Spleen (tissue), 11 donors: ENCODE data around the gene SH3D19. TPM values are rescaled to one million over a fixed set of nuclear protein-coding genes. Genes with fewer than 3 reads are reported as not detected.
A peak's percentile ranks its signal among the peaks of the same experiment; 100 is the strongest.

Source experiments
- DNase-seq: peaks from one replicate; pipeline ENCODE4 v3.0.0-alpha.2; 2020
- H3K27ac ChIP-seq, 8 donors: fragments of 200-600 bp; sonication (generic) in 7 of 8; 1 replicate in 4 of 8; 2 replicates in 4 of 8; pipeline versions ENCODE4 v1.5.0 to v1.8.0; 2016 to 2021; ENCODE audit warnings: inconsistent platforms in 4 of 8, mild to moderate bottlenecking in 4 of 8, moderate library complexity in 1 of 8
- H3K27me3 ChIP-seq, 7 donors: fragments of 200-600 bp; sonication (generic) in 6 of 7; replicated peaks in 1 of 7; 1 replicate in 4 of 7; 2 replicates in 3 of 7; pipeline versions ENCODE4 v1.5.0 to v1.8.0; 2016 to 2021; ENCODE audit warnings: inconsistent platforms in 3 of 7, mild to moderate bottlenecking in 1 of 7
- H3K36me3 ChIP-seq, 6 donors: fragments of 200-600 bp; sonication (generic) in 5 of 6; 1 replicate in 4 of 6; 2 replicates in 2 of 6; pipeline versions ENCODE4 v1.5.0 to v1.8.0; 2016 to 2021; ENCODE audit warnings: inconsistent platforms in 2 of 6
- H3K4me1 ChIP-seq, 6 donors: fragments of 200-600 bp; sonication (generic) in 5 of 6; 1 replicate in 3 of 6; 2 replicates in 3 of 6; pipeline versions ENCODE4 v1.5.0 to v1.8.0; 2016 to 2021; ENCODE audit warnings: inconsistent platforms in 3 of 6
- H3K4me3 ChIP-seq, 8 donors: fragments of 200-600 bp; sonication (generic) in 7 of 8; 1 replicate in 4 of 8; 2 replicates in 4 of 8; pipeline versions ENCODE4 v1.5.0 to v1.8.0; 2016 to 2021; ENCODE audit warnings: inconsistent platforms in 4 of 8, mild to moderate bottlenecking in 4 of 8, moderate library complexity in 2 of 8
- H3K9me3 ChIP-seq, 8 donors: fragments of 200-600 bp; sonication (generic) in 7 of 8; 1 replicate in 4 of 8; 2 replicates in 4 of 8; pipeline versions ENCODE4 v1.5.0 to v1.8.0; 2016 to 2021; ENCODE audit warnings: inconsistent platforms in 4 of 8
- CTCF ChIP-seq, 11 experiments: fragments of 200-600 bp in 7 of 11; fragments of 450-650 bp in 4 of 11; sonication (generic) in 4 of 11; IDR thresholded peaks in 8 of 11; conservative IDR thresholded peaks in 3 of 11; 1 replicate in 7 of 11; 2 replicates in 4 of 11; pipeline versions ENCODE4 v1.4.0 to v1.8.0; 2016 to 2021; ENCODE audit warnings: antibody characterized with exemption in 11 of 11, inconsistent platforms in 4 of 11, mild to moderate bottlenecking in 1 of 11
- POLR2A ChIP-seq, 3 donors: fragments of 450-650 bp; IDR thresholded peaks; one replicate each; pipeline ENCODE4 v1.5.1; 2017; ENCODE audit warnings: antibody characterized with exemption in 3 of 3, mild to moderate bottlenecking in 1 of 3
- POLR2AphosphoS5 ChIP-seq, 3 donors: sonication (generic); formaldehyde crosslinking; IDR thresholded peaks; one replicate each; pipeline ENCODE4 v1.5.1; 2017; ENCODE audit warnings: antibody characterized with exemption in 3 of 3
- WGBS, 5 donors: extraction: QIAGEN DNeasy Blood & Tissue Kit in 3 of 5; methylation state at CpG; one replicate each; pipeline versions ENCODE4 v1.1.5 to v1.1.7; 2013 to 2018; 5-methylcytosine and 5-hydroxymethylcytosine counted together
- intact Hi-C: fragments of 100-400 bp; cut with DNase I; formaldehyde crosslinking; loops from one replicate; pipeline ENCODE4 v1.15.0; 2023; ENCODE audit warnings: low total_unique reads
- polyA plus RNA-seq, 3 donors: library from polyadenylated mRNA; stranded (reverse); fragments of 200-250 nt; gene quantifications; one replicate each; pipeline ENCODE4 v1.2.1, GENCODE V29; 2013
- total RNA-seq, 7 donors: library from RNA; depleted of rRNA in 3 of 7; stranded (reverse); fragments of >200 nt in 3 of 7; fragmentation: NEBNext Ultra II Directional in 4 of 7; extraction: Animal tissue kit (Norgen Biotek cat#: 25700) in 4 of 7; gene quantifications; one replicate each; pipeline versions ENCODE4 v1.1.0 to v1.2.1, GENCODE V29; 2016 to 2021
- donor health status: healthy with polysubstance abuse.
- donor health status: DM: no; HTN: no; CAD: no; lungs with moderate emphysema.
- donor health status: DM: no; HTN: no; CAD: no.
- donor health status: Bipolar disorder and iron deficiency.
- donor health status: healthy.
- donor health status: DM: no; HTN: no; CAD: no.
- donor health status: DM: yes; HTN: yes; CAD: no.

The SH3D19 gene
- total and polyA plus RNA-seq, 10 donors, result 3.0 to 33.3 (median 14.7) TPM

- Histone ChIP-seq H3K9me3 (no peaks in the 10 kb centered on the region), H3K36me3 (no peaks in the 10 kb centered on the region), H3K27ac (no peak overlapping the region), H3K4me3 (no peak overlapping the region), H3K4me1 (peaks cover 0 to 22% (median 9%) of the 10 kb centered on the region in 6 donors), H3K27me3 (no peaks in the 10 kb centered on the region)
- TF ChIP-seq CTCF (IDR thresholded peaks at IDR 0.05 in 8 of 11, conservative IDR thresholded peaks at IDR 0.05 in 3 of 11), result no peak
- TF ChIP-seq POLR2A (IDR thresholded peaks at IDR 0.05), result no peak
- TF ChIP-seq POLR2AphosphoS5 (IDR thresholded peaks at IDR 0.05), result no peak
- no peak for DNase-seq
- 84 to 91% (median 88%) methylated on average over 10 of the region's 10 CpGs for WGBS, 5 donors
- intact Hi-C loops, result no loop called here
Observed at GRCh38 chr4:151204925-151205524, 120.4 kb downstream of the SH3D19 start.

- no peaks in the 10 kb centered on the region for H3K9me3 ChIP-seq
- intact Hi-C loops, result no loop called here
- H3K27me3 ChIP-seq, result no peaks in the 10 kb centered on the region
- no peak for TF ChIP-seq POLR2AphosphoS5 (IDR thresholded peaks at IDR 0.05)
- H3K27ac ChIP-seq, result peak overlapping the region in 4 of 8 donors; percentile 2 to 35 (median 22)
- no peak for DNase-seq
- H3K4me1 ChIP-seq, result peaks cover 0 to 22% (median 11%) of the 10 kb centered on the region in 6 donors
- no peaks in the 10 kb centered on the region for H3K36me3 ChIP-seq
- 57 to 75% (median 68%) methylated on average over 6 of the region's 6 CpGs for WGBS, 5 donors
- H3K4me3 ChIP-seq, result no peak overlapping the region
Observed at GRCh38 chr4:151202851-151203455, 122.5 kb downstream of the SH3D19 start.

GRCh38 chr4:151202381-151202780, 123.0 kb downstream of the SH3D19 start:
- intact Hi-C loops, result no loop called here
- no peak overlapping the region for H3K27ac ChIP-seq

GRCh38 chr4:151199319-151200190, 125.8 kb downstream of the SH3D19 start:
- intact Hi-C loops, result no loop called here
- TF ChIP-seq POLR2A (IDR thresholded peaks at IDR 0.05) (no peak), POLR2AphosphoS5 (IDR thresholded peaks at IDR 0.05) (no peak), CTCF (IDR thresholded peaks at IDR 0.05 in 8 of 11, conservative IDR thresholded peaks at IDR 0.05 in 3 of 11) (no peak)
- peaks cover 0 to 9% (median 0%) of the 10 kb centered on the region in 6 donors for H3K4me1 ChIP-seq
- H3K36me3 ChIP-seq, result no peaks in the 10 kb centered on the region
- H3K27ac ChIP-seq, result no peak overlapping the region
- no peaks in the 10 kb centered on the region for H3K27me3 ChIP-seq
- WGBS, 5 donors, result 78 to 89% (median 81%) methylated on average over 6 of the region's 6 CpGs
- no peak for DNase-seq
- no peaks in the 10 kb centered on the region for H3K9me3 ChIP-seq
- H3K4me3 ChIP-seq, result no peak overlapping the region

More at GRCh38 chr4:151202381-151202780, 123.0 kb downstream of the SH3D19 start:
- no peak for TF ChIP-seq CTCF (IDR thresholded peaks at IDR 0.05 in 8 of 11, conservative IDR thresholded peaks at IDR 0.05 in 3 of 11)
- TF ChIP-seq POLR2A (IDR thresholded peaks at IDR 0.05), result no peak
- no peak for TF ChIP-seq POLR2AphosphoS5 (IDR thresholded peaks at IDR 0.05)
- no peaks in the 10 kb centered on the region for H3K27me3 ChIP-seq
- H3K4me1 ChIP-seq, result peaks cover 0 to 17% (median 8%) of the 10 kb centered on the region in 6 donors
- no peaks in the 10 kb centered on the region for H3K36me3 ChIP-seq
- no peak for DNase-seq
- H3K9me3 ChIP-seq, result no peaks in the 10 kb centered on the region
- WGBS, 5 donors, result 90 to 95% (median 92%) methylated on average over 2 of the region's 2 CpGs
- H3K4me3 ChIP-seq, result no peak overlapping the region
